Amygdala (tissue), 56 donors: ENCODE data around the gene ASF1B.
A peak's percentile ranks its signal among the peaks of the same experiment; 100 is the strongest.
"Not testable (repeated sequence)": the region's sequence is repeated elsewhere in the genome, so short reads cannot be mapped to it uniquely, and the experiment has no call there.

Experiments
- DNase-seq, 56 donors: peaks; one replicate each; lab custom pipeline; 2025; lab: John Stamatoyannopoulos, UW

Gene ASF1B

GRCh38 chr19:14136509-14137281 lies at the start of gene ASF1B:
Gene ASF1B (minus strand): TSS chr19:14136589. CDS start chr19:14136456, 133 bp downstream.
- peak; percentile 87 to 100 (median 99) for DNase-seq

- DNase-seq: not testable (repeated sequence)
Observed at GRCh38 chr19:14185691-14186090, 49.3 kb upstream of the ASF1B start.

- DNase-seq: no peak
Observed at GRCh38 chr19:14185158-14185557, 48.8 kb upstream of the ASF1B start.

DNA sequence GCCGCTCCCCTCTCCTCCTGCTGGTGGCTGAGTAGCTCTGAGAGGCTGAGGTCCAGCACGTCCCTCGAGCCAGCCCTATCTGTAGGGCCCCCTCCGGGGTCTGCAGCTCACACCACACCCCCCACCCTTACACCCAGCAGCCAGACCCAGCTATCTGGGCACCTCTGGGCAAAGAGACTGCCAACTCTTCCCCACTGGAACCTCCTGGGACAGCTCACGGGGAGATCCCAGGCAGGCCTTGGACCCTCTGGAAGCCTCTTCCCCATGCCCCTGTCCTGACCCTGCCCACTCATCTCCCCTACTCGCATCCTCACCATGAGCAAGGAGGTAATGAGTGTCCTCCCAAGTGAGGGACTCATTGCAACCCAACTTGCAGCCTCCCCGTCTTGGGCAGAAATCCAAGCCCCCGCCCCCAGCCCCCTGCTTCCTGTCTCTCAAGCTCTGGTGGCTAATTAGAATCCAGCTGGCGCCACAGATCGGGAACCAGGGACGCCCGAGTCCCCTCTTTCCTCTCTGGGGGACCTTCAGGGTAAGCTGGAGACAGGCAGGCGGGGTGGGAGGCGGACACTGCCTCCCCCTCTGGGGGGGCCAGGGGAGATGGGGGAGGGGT lies 47.5 kb upstream of the ASF1B start:
- peak in 1 of 56 donors; percentile 17 for DNase-seq

DNA sequence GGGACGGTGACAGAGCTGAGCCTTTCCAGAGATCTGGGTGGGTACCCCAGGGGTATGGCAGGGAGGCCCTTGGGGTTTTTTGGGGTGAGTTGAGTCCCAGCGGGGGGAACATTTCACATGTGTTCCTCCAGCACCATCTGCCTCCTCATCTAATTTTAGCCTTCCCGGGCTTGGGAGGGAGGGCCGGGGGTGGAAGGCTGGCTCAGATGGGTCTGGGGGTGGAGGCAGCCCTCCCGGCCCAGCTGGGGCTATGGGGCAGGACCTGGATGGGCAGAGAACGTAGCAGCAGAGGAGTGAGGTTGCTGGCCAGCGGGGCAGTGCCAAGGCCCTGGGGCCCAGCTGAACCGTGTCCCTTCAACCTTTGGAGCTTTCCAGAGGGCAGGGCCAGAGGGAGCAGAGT lies 46.1 kb upstream of the ASF1B start:
- DNase-seq: peak in 2 of 56 donors; percentile 20 to 50

DNA sequence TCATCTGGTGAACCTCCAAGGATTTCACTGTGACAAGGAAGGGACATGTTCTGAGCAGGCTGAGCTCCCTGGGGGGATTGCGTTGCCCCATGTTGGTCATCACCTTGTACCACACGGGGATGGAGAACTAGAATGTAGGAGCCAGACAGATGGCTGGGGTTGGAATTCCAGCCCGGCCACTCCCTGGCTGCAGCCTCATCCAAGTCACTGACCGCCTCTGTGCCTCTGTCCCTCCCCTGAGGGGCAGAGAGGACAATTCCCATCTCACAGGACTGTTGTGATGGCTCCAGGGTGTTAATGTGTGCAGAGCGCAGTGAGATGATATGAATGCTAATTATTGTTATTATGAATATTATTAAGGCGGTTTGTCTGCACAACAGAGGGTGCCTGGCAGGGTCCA lies 45.5 kb upstream of the ASF1B start:
- no peak for DNase-seq

- not testable (repeated sequence) for DNase-seq
Observed at GRCh38 chr19:14181199-14181598, 44.8 kb upstream of the ASF1B start.

DNA sequence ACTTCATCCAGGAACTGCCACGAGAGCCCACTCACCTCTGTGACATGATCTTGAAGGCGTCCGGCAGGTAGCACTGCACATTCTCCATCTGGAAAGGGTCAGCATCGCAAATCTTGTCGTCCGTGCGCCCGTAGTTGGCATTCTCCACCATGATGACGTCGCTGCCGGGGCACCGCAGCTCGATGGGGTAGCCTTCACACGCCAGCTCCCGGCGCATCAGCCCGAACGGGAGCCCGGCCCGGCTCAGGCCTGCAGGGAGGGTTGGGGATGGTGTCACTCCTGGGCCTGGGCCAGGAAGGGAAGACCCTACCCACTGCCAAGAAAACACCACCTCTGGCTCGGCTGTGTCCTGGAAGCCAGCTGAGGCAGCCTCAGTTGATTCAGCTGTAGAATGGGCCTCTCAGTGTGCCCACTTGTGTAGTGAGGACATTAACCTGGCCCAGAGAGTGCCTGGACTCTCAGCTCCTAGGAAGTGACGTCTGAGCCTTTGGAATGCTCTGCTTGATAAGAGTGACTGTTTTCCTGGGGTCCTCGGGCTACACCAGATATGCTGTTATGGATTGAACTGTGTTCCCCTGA lies 41.2 kb upstream of the ASF1B start:
- no peak for DNase-seq

DNA sequence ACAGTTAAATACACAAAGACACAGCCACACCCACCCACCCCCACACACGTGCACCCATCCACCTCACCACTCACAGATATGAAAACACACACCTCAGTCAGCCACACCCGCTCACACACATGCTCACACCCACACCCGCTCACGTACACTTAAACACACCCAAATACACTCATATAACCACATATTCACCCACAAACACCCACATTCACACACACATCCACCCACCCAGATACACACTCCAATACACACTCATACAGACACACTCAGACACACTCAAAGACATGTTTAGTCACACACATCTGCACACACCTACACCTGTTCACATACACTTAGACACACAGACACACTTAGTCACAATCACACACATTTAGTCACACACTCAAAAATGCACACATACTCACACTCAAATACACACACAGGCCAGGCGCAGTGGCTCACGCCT lies 39.0 kb upstream of the ASF1B start:
- DNase-seq: no peak

GRCh38 chr19:14174883-14175282 lies 38.5 kb upstream of the ASF1B start:
- no peak for DNase-seq

DNA sequence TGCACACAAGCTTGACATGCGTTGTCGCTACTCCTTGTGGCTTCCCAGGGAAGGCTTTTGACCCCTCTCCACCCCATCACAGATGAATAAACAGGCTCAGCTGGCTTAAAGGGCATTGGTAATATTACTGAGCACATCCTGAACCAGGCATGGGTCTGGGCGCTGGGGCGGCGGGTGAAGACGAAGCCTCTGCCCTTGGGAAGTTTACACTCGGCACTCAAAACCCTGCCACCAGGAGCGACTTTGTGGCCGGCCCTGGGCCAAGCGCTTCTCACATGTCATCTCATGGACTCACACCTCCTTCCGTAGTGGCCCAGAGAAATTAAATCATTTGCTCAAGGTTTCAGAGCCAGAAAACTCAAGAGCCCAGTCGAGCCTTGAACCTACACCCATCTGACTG lies 32.6 kb upstream of the ASF1B start:
- DNase-seq: no peak

- no peak for DNase-seq
Observed at GRCh38 chr19:14168259-14168972, 32.0 kb upstream of the ASF1B start.

- peak in 1 of 56 donors; percentile 8 for DNase-seq
Observed at GRCh38 chr19:14167576-14168138, 31.3 kb upstream of the ASF1B start.

GRCh38 chr19:14166999-14167575 lies 30.7 kb upstream of the ASF1B start:
- no peak for DNase-seq

DNA sequence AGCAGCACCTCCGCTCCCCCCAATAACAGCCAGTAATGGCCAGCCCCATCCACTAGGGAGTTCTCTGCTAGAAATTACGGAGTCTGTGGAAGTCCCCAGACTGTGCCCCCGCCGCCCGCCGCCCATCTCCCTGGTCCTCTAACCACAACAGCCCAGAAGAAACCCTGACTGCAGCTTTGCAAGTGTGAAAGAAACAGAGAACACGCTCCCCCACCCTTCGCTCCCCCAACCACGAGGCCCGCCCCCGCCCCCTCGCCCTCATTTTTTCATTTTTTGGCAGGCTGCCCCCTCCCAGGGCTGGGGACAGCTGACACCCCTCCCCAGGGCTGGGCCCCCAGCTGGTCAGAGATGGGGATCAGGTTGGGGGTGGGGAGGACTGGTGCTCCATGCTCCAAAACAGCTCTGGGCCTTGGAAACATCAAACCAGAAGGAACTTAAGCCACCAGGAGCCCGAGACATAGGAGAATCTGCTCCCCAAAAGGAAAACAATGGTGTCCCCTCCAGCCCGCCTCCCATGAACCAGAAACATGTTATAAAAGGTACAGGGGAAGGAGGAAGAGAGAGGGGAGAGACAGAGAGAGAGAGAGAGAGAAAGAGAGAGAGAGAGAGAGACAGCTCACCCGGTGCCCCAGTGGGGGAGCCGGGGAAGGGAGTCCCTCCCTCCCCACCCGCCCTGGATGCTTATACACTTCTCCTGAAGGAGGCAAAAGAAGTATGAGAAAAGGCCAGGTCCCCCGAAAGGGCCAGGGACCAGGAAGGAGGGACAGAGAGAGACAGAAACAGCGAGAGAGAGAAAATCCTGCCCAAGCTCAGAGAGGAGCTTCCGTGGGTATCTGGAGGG lies 29.8 kb upstream of the ASF1B start:
- DNase-seq: peak in 2 of 56 donors; percentile 7 to 10

GRCh38 chr19:14164724-14165493 lies 28.5 kb upstream of the ASF1B start:
- no peak for DNase-seq

GRCh38 chr19:14164082-14164481 lies 27.7 kb upstream of the ASF1B start:
- DNase-seq: no peak

DNA sequence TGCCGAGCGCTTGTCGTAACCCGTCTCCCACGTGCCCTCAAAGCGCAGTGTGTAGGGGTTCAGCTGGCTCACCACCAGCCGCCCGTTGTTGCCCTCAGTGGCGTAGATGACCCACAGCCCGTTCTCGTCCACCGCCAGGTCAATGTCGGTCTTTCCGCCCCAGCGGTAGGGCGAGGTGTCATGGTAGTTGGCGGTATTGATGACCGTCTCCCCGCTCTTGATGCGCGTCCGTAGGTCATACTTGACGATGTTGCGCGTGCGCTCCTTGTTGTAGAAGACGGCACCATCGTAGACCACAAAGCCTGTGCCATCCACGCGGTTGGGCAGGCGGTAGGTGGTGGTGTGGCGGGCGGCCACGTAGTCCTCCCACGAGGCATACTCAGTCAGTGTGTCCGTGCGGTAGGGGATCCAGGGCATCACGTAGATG lies 26.5 kb upstream of the ASF1B start:
- DNase-seq: no peak

DNA sequence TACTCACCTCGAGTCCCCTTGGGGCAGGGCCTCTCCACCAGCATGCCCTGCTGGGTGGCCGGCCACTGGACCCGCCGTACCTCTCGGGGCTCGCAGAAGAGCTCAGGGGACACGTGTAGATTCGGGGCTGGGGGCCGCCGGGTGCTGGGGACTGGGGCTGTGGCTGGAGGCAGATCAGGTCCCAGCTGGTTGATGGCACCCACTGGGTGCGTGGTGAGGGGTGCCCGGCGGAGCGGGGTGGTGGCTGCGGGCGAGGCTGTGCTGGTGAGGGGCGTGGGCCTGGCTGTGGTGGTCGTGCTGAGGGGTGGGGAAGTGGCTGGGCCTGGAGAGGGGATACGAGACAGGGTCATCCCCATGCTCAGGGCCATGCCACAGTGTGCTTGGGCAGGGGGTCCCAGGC lies 24.9 kb upstream of the ASF1B start:
- DNase-seq: no peak
